Neural crest cell (in vitro differentiated cells): ENCODE results near the gene TBC1D19. TPM values are rescaled to one million over a fixed set of nuclear protein-coding genes. Genes with fewer than 3 reads are reported as not detected.
"Not testable (repeated sequence)": the region's sequence is repeated elsewhere in the genome, so short reads cannot be mapped to it uniquely, and the experiment has no call there.

Experiments used
- DNase-seq: peaks from one replicate; pipeline ENCODE4 v3.0.0; 2021; ENCODE audit warnings: low read depth, mixed read lengths, low spot score
- H3K27ac Mint-ChIP-seq: one replicate; pipeline ENCODE4 v1.8.0; 2021; ENCODE audit warnings: mild to moderate bottlenecking, mixed read lengths; ENCODE audit not compliant: unreplicated experiment
- H3K27me3 Mint-ChIP-seq: 2 replicates; pipeline ENCODE4 v1.8.0; 2021; ENCODE audit warnings: low read depth, mild to moderate bottlenecking, mixed read lengths
- H3K36me3 Mint-ChIP-seq: 2 replicates; pipeline ENCODE4 v1.8.0; 2021; ENCODE audit warnings: low read depth, mild to moderate bottlenecking, mixed read lengths
- H3K4me1 Mint-ChIP-seq: 2 replicates; pipeline ENCODE4 v1.8.0; 2021; ENCODE audit warnings: mixed read lengths
- H3K4me3 Mint-ChIP-seq: one replicate; pipeline ENCODE4 v1.8.0; 2021; ENCODE audit warnings: mild to moderate bottlenecking, mixed read lengths
- H3K9me3 Mint-ChIP-seq: 2 replicates; pipeline ENCODE4 v1.8.0; 2021; ENCODE audit warnings: mixed read lengths
- total RNA-seq: library from RNA; stranded (reverse); gene quantifications from 2 replicates; pipeline ENCODE4 v1.2.1, GENCODE V29; 2021
- TF ChIP-seq, protein P1 (sequence below): fragments of 200-600 bp; sonication (generic); conservative IDR thresholded peaks from 2 replicates; pipeline ENCODE4 v1.5.0; 2021; ENCODE audit warnings: antibody characterized with exemption, mild to moderate bottlenecking

TBC1D19 gene
- total RNA-seq, 1 donor from 2014 or later: 9.2 TPM

GRCh38 chr4:26574563-26574962, 9.3 kb upstream of the TBC1D19 start:
- peaks cover 3% of the 10 kb centered on the region for H3K9me3 Mint-ChIP-seq
- H3K4me1 Mint-ChIP-seq: no peaks in the 10 kb centered on the region
- no peak overlapping the region for H3K4me3 Mint-ChIP-seq
- no peak for DNase-seq
- H3K27ac Mint-ChIP-seq: no peak overlapping the region
- no peaks in the 10 kb centered on the region for H3K27me3 Mint-ChIP-seq
- TF ChIP-seq, protein P1, sequence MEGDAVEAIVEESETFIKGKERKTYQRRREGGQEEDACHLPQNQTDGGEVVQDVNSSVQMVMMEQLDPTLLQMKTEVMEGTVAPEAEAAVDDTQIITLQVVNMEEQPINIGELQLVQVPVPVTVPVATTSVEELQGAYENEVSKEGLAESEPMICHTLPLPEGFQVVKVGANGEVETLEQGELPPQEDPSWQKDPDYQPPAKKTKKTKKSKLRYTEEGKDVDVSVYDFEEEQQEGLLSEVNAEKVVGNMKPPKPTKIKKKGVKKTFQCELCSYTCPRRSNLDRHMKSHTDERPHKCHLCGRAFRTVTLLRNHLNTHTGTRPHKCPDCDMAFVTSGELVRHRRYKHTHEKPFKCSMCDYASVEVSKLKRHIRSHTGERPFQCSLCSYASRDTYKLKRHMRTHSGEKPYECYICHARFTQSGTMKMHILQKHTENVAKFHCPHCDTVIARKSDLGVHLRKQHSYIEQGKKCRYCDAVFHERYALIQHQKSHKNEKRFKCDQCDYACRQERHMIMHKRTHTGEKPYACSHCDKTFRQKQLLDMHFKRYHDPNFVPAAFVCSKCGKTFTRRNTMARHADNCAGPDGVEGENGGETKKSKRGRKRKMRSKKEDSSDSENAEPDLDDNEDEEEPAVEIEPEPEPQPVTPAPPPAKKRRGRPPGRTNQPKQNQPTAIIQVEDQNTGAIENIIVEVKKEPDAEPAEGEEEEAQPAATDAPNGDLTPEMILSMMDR: no peak
- H3K36me3 Mint-ChIP-seq: no peaks in the 10 kb centered on the region

DNA sequence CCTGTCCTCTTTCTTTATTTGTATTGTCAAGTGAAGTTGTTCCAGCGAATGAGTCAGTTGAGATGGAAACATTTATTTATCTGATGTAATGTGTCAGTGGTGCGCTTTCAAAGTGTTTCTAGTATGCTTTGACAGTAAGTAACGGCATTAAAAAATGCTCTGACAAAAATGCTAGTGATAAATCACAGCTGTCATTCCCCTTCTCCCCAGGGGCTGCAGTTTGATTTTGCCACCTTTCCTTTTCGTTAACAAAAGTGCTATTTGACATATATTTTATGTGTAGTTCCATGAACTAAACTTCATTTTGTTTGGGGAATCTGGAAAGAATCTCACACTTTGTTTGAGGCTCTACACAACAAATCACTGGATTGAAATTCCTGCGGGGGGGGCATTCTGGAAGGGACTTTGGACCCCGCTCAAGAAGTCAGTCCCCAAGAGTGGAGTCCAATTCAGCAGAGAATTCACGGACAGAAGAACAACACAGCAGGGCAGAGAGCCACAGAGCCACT, 7.6 kb upstream of the TBC1D19 start:
- no peak overlapping the region for H3K27ac Mint-ChIP-seq
- peaks cover 3% of the 10 kb centered on the region for H3K9me3 Mint-ChIP-seq
- no peaks in the 10 kb centered on the region for H3K27me3 Mint-ChIP-seq
- H3K36me3 Mint-ChIP-seq: no peaks in the 10 kb centered on the region
- H3K4me1 Mint-ChIP-seq: no peaks in the 10 kb centered on the region
- TF ChIP-seq, protein P1: no peak
- no peak for DNase-seq
- no peak overlapping the region for H3K4me3 Mint-ChIP-seq

- Mint-ChIP-seq H3K36me3 (no peaks in the 10 kb centered on the region), H3K4me3 (no peak overlapping the region), H3K9me3 (peaks cover 3% of the 10 kb centered on the region), H3K27me3 (no peaks in the 10 kb centered on the region), H3K27ac (no peak overlapping the region), H3K4me1 (no peaks in the 10 kb centered on the region)
- TF ChIP-seq, protein P1: no peak
- no peak for DNase-seq
These were observed 6.8 kb upstream of the TBC1D19 start for GRCh38 chr4:26577066-26577465.

GRCh38 chr4:26579169-26579568, 4.7 kb upstream of the TBC1D19 start:
- DNase-seq: no peak
- no peaks in the 10 kb centered on the region for H3K27me3 Mint-ChIP-seq
- peaks cover 13% of the 10 kb centered on the region for H3K4me1 Mint-ChIP-seq
- TF ChIP-seq, protein P1: no peak
- H3K36me3 Mint-ChIP-seq: no peaks in the 10 kb centered on the region
- no peaks in the 10 kb centered on the region for H3K9me3 Mint-ChIP-seq
- no peak overlapping the region for H3K27ac Mint-ChIP-seq
- H3K4me3 Mint-ChIP-seq: no peak overlapping the region

GRCh38 chr4:26581341-26581740, 2.5 kb upstream of the TBC1D19 start:
- not testable (repeated sequence) for H3K27me3 Mint-ChIP-seq, H3K4me3 Mint-ChIP-seq, H3K27ac Mint-ChIP-seq, H3K9me3 Mint-ChIP-seq, H3K36me3 Mint-ChIP-seq, DNase-seq
- H3K4me1 Mint-ChIP-seq: peaks cover 27% of the 10 kb centered on the region

DNA sequence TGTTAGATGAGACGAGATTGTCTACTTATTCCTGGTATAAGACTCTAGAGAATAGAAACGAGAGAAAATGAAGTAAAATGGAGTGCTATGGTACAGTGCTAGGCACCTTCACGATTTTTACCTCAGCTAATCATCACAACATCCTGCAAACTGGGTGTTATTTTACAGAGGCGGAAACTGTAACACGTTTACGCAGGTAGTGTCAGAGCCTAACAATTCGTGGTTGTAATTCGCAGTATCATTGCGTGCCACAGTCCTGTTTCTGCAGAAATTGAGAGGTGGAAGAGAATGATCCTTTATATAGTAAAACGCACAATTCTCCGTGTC, 383 bp upstream of the TBC1D19 start:
- no peaks in the 10 kb centered on the region for H3K9me3 Mint-ChIP-seq
- H3K36me3 Mint-ChIP-seq: peaks cover 3% of the 10 kb centered on the region
- H3K4me3 Mint-ChIP-seq: peak overlapping the region; percentile 99
- H3K4me1 Mint-ChIP-seq: peaks cover 27% of the 10 kb centered on the region
- H3K27ac Mint-ChIP-seq: peak overlapping the region; percentile 68
- DNase-seq: no peak
- TF ChIP-seq, protein P1: no peak
- no peaks in the 10 kb centered on the region for H3K27me3 Mint-ChIP-seq
